Esophagus muscularis mucosa (tissue), 3 donors: ENCODE results near the gene CCIN.
A peak's percentile ranks its signal among the peaks of the same experiment; 100 is the strongest.

ENCODE experiments used
- POLR2A ChIP-seq: fragments of 450-650 bp; IDR thresholded peaks from one replicate; pipeline ENCODE4 v1.6.1; 2017; ENCODE audit warnings: antibody characterized with exemption, moderate library complexity, mild to moderate bottlenecking, low read depth
- POLR2AphosphoS5 ChIP-seq, 2 donors: sonication (generic); formaldehyde crosslinking; IDR thresholded peaks; one replicate each; pipeline ENCODE4 v1.6.1; 2017; ENCODE audit warnings: antibody characterized with exemption in 2 of 2
- TF ChIP-seq, protein P1 (sequence below), 3 experiments: fragments of 200-600 bp in 2 of 3; fragments of 450-650 bp in 1 of 3; sonication (generic) in 2 of 3; IDR thresholded peaks; one replicate each; pipeline ENCODE4 v1.5.1; 2017 to 2019; ENCODE audit warnings: antibody characterized with exemption in 3 of 3, mild to moderate bottlenecking in 2 of 3, moderate library complexity in 1 of 3

DNA sequence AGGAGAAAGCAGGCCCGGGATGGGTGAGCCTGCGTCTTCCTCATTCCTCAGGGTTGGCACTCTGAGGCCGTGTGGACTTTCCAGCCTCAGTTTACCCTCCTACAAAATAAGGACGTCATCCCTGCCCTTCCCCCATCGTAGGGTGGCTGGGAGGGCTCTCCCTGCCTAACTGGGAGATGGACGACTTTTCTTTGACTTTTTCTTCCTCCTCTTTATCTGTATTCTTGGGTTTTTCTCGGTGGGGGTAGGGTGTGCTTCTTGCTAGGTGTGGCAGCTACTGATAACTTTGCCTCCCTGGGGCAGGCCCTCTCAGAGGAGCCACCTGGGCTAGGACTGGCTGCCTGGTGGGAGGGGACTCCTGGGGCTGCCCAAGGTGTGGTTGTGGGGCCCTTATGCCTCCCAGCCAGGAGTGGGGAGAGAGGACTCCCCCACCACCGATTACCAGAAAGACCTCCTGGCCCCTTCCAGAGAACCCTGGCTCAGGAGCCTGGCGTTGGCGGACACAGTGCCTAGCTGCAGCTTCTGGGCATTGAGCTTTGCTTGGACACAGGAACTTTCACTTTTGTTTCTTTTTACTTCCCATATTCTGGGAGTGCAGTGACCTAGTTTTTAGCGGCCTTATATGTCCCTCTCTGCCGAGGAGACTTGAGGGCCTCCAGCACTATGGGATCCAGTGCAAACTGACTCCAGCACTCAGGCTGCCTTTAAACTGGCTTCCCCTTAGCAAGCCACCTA is 26.5 kb upstream of the CCIN start:
- TF ChIP-seq, protein P1, sequence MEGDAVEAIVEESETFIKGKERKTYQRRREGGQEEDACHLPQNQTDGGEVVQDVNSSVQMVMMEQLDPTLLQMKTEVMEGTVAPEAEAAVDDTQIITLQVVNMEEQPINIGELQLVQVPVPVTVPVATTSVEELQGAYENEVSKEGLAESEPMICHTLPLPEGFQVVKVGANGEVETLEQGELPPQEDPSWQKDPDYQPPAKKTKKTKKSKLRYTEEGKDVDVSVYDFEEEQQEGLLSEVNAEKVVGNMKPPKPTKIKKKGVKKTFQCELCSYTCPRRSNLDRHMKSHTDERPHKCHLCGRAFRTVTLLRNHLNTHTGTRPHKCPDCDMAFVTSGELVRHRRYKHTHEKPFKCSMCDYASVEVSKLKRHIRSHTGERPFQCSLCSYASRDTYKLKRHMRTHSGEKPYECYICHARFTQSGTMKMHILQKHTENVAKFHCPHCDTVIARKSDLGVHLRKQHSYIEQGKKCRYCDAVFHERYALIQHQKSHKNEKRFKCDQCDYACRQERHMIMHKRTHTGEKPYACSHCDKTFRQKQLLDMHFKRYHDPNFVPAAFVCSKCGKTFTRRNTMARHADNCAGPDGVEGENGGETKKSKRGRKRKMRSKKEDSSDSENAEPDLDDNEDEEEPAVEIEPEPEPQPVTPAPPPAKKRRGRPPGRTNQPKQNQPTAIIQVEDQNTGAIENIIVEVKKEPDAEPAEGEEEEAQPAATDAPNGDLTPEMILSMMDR (IDR thresholded peaks at IDR 0.05), result no peak
- peak; percentile 29 to 38 for TF ChIP-seq POLR2AphosphoS5 (IDR thresholded peaks at IDR 0.05)
- TF ChIP-seq POLR2A, result no peak
